GM10248 (cell line): ENCODE measurements around the gene CAMTA1.

Experiments used
- CTCF ChIA-PET: fragments of 300-600 bp; sonication (Branson Sonifier 250); formaldehyde crosslinking; extraction: SDS; loops from one replicate; lab custom pipeline; 2021; ENCODE audit warnings: antibody characterized with exemption; lab: Yijun Ruan, JAX
- POLR2A ChIA-PET: fragments of 350-650 bp; sonication (Branson Sonifier 250); formaldehyde crosslinking; extraction: SDS; loops from one replicate; lab custom pipeline; 2020; ENCODE audit warnings: antibody characterized with exemption; lab: Yijun Ruan, JAX
- DNase-seq: peaks from one replicate; pipeline ENCODE4 v3.0.0; 2012; ENCODE audit errors: extremely low spot score
- TF ChIP-seq, protein P1 (sequence below): IDR thresholded peaks from 2 replicates; pipeline ENCODE4 v1.5.1; 2012; ENCODE audit warnings: mild to moderate bottlenecking, low read depth; ENCODE audit errors: extremely low read depth, missing control alignments, control extremely low read depth

Gene CAMTA1

DNA sequence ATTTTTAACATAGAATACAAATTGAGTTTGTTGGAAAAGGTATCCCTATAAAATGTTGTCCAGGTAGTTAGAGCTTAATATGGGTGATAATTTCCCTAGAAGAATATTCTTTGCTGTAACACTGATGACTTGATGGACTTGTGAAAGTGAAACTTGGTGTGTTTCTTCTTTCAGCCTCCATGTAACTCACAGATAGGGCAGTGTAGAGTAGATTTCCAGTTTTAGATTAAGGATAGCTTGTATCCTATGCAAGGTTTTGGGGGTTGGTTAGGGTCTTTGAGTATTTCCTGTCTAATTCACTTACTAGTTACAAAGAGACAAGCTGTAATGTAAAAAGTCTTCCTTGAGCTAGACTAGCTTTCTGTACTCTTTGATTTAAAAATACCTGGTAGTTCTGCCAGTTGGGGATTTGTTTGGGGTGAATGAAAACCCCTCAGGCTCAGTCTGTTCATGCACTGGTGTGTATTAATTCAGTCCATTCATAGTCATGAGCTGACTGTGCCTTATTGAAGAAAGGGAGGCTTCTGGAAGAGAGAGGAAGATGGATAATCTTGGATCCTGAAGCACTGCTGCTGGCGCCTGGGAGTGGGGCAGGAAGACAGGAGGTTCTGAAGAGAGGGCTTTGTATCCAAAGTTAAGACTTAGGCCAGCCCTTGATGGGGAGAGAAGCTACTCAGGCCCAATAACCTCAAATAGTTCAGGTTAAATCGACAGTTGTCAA is 83.6 kb downstream of the CAMTA1 start:
- TF ChIP-seq, protein P1, sequence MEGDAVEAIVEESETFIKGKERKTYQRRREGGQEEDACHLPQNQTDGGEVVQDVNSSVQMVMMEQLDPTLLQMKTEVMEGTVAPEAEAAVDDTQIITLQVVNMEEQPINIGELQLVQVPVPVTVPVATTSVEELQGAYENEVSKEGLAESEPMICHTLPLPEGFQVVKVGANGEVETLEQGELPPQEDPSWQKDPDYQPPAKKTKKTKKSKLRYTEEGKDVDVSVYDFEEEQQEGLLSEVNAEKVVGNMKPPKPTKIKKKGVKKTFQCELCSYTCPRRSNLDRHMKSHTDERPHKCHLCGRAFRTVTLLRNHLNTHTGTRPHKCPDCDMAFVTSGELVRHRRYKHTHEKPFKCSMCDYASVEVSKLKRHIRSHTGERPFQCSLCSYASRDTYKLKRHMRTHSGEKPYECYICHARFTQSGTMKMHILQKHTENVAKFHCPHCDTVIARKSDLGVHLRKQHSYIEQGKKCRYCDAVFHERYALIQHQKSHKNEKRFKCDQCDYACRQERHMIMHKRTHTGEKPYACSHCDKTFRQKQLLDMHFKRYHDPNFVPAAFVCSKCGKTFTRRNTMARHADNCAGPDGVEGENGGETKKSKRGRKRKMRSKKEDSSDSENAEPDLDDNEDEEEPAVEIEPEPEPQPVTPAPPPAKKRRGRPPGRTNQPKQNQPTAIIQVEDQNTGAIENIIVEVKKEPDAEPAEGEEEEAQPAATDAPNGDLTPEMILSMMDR, result no peak
- DNase-seq, result peak; percentile 22
- ChIA-PET CTCF (interaction anchor here (0.9 to 3.3 kb wide), 10 partner anchors 9 to 202 kb away, joined by 3 to 9 read pairs (median 4); no protein-coding TSS in a partner anchor), POLR2A (no interaction called here)

DNA sequence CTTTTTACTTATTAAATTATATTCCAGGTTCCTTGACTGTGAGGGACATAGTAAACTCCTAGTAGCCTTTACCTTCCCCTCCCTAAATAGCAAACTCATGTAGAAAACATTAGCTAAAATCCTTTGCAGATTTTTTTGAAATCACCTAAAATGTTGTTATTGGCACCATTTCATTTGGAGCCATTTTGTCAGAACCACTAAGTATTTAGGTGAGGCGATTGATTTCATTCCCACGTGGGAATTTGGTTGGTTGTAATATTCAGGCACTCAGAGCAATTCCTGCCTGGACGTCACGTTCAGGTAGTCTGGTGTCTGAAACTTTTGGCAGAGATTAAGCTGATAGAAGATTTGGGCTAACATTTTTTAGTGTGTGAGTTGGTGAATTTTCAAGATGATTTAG is 84.3 kb downstream of the CAMTA1 start:
- DNase-seq, result no peak
- TF ChIP-seq, protein P1, result no peak
- ChIA-PET POLR2A (no interaction called here), CTCF (interaction anchor here (0.9 to 3.3 kb wide), 9 partner anchors 9 to 202 kb away, joined by 3 to 9 read pairs (median 4); no protein-coding TSS in a partner anchor)

DNA sequence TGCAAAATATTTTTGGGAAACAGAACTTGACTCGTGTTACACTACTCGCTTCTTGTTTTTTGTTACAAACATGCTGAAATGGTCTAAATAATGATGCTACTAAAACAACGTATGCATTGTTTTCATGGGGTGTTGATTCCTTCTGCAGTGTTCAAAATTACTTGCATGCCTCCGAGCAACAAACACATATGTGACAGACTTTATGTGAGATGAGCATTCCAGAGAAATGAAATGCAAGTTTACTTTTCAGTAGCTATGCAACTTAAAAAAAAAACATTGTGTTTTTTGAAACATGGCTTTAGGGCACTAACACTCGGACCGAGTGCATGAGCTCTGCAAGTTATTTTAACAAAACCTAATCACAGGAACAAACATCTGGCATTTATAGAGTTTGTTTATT is 84.8 kb downstream of the CAMTA1 start:
- TF ChIP-seq, protein P1, result no peak
- CTCF ChIA-PET, result interaction anchor here (0.7 to 3.3 kb wide), 4 partner anchors 12 to 35 kb away, joined by 3 to 9 read pairs (median 4); no protein-coding TSS in a partner anchor
- POLR2A ChIA-PET, result no interaction called here
- no peak for DNase-seq

DNA sequence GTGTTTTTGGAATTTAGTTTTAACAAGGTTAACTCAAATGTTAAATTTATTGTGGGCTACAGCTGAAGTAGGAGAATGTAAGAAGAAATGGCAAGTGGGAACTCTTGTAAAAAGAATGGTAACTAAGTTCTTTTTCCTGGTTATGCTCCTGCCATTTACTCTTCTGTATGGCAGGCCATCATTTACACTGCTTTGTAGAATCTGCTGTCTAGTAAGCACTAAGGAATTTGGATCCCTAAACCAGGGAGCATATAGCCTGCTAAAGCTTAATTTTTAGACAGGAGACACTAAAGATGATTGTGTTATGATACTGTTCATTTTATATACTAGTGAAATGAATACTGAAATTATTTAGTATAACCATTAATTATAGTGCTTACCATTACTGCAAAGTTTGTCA is 85.3 kb downstream of the CAMTA1 start:
- ChIA-PET CTCF (interaction anchor here (0.7 to 3.3 kb wide), 4 partner anchors 12 to 36 kb away, joined by 3 to 9 read pairs (median 4); no protein-coding TSS in a partner anchor), POLR2A (no interaction called here)
- DNase-seq, result no peak
- TF ChIP-seq, protein P1, result no peak

DNA sequence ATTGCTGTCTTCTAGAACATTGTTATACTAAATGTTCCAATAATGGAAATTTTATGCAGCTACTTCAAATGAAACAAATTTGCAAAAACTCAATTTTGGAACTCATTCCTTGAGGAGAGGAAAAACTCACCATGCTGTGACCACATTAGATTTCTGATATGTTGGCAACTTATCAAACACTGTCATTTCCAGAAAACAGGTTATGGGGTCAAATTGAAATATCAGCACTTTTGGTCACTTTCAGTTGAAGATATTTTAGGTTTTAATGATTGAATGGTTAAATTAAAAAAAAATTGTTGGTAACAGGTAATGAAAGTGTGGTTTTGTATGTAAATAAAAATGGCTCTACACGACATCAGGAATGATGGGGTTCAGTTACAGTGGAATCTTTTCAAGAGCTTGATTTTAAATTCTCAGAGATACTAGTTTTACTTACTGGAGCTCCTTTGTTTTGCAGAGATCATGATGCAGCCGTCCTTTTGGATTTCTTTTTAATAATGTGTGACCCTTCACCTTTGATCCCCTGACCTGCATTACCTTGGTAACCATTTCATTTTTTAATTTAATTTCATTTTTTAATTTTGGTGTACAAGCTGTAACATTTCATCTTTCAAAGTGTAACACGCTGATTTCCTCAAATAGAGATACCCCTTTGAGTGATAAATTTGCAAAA is 86.2 kb downstream of the CAMTA1 start:
- TF ChIP-seq, protein P1, result no peak
- ChIA-PET CTCF (interaction anchor here (1.5 to 3.3 kb wide), 4 partner anchors 11 to 37 kb away, joined by 4 to 13 read pairs (median 7); no protein-coding TSS in a partner anchor), POLR2A (no interaction called here)
- DNase-seq, result no peak

DNA sequence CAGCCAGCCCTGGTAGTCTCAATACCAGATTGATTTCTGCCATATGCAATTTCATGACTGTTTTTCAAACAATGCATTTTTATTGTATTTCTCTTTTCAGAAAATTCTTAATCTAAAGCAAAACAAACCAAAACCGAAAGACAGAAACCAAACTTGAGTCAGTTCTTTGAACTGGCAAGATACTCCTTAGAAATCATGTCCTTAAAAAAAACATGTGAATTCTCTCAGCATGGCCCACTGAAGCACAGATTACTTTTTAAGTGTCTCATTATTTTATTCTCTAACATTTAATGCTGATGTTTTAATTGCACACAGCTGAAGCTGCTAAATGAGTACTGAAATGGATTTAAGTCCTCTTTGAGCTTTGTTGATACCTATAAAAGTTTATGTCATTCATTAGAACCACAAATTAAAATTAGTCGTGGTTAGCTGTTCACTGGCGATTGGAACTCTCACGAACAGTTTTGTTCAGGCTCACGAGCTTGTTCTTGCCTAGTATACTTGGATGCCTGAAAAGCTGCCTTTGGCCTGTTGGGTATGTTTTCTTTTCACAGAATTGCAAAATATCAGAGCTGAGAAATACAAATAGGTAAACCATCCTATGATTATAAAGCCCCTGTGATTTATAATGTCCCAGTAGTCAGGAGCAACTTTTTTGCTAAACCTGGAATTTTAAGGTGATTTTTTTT is 87.5 kb downstream of the CAMTA1 start:
- CTCF ChIA-PET, result interaction anchor here (2.4 to 3.0 kb wide), 2 partner anchors 11 to 17 kb away, joined by 11 to 13 read pairs; no protein-coding TSS in a partner anchor

More for the DNA sequence above, 87.5 kb downstream of the CAMTA1 start:
- TF ChIP-seq, protein P1, result no peak
- POLR2A ChIA-PET, result no interaction called here
- no peak for DNase-seq
